Activated T-cell treated with anti-CD3 and anti-CD28 coated beads, Interleukin-2, amount 50 U/mL, for 48 hours (primary cell): ENCODE data around the gene RPGR.

Source experiments
- DNase-seq, 2 experiments: peaks; one replicate each; pipeline ENCODE4 v3.0.0-alpha.2; 2020

The RPGR gene

GRCh38 chrX:38256019-38256418 is 71.3 kb downstream of the RPGR start:
- DNase-seq: no peak

GRCh38 chrX:38249965-38250364 is 77.3 kb downstream of the RPGR start:
- DNase-seq: no peak

- no peak for DNase-seq
These were observed 80.3 kb downstream of the RPGR start for GRCh38 chrX:38247051-38247450.

- DNase-seq: no peak
These were observed 86.8 kb downstream of the RPGR start for GRCh38 chrX:38240541-38240940.

GRCh38 chrX:38236901-38237615 is 90.3 kb downstream of the RPGR start:
- DNase-seq: no peak

- DNase-seq: no peak
These were observed 93.2 kb downstream of the RPGR start for GRCh38 chrX:38233891-38234667.

- no peak for DNase-seq
These were observed 95.1 kb downstream of the RPGR start for GRCh38 chrX:38232079-38232686.

GRCh38 chrX:38225093-38225492 is 102.2 kb downstream of the RPGR start:
- no peak for DNase-seq

- no peak for DNase-seq
These were observed 103.1 kb downstream of the RPGR start for GRCh38 chrX:38224160-38224559.

GRCh38 chrX:38221391-38221929 is 105.8 kb downstream of the RPGR start:
- no peak for DNase-seq

- no peak for DNase-seq
These were observed 106.6 kb downstream of the RPGR start, which contains the start of gene SRPX for GRCh38 chrX:38220415-38221390. SRPX (minus strand) TSS chrX:38220871; CDS start chrX:38220792, 79 bp downstream.

- peak; percentile 39 to 40 for DNase-seq
These were observed 107.3 kb downstream of the RPGR start for GRCh38 chrX:38220024-38220414.
